Prostate gland (tissue), 2 donors: ENCODE measurements around the gene MAML2.

ENCODE experiments used
- POLR2AphosphoS5 ChIP-seq: sonication (generic); formaldehyde crosslinking; IDR thresholded peaks from one replicate; pipeline ENCODE4 v1.6.1; 2017; ENCODE audit warnings: antibody characterized with exemption
- TF ChIP-seq, protein P1 (sequence below), 4 experiments: fragments of 200-600 bp in 2 of 4; fragments of 450-650 bp in 2 of 4; sonication (generic) in 2 of 4; IDR thresholded peaks; 1 replicate in 3 of 4; 2 replicates in 1 of 4; pipeline ENCODE4 v1.5.1; 2016 to 2019; ENCODE audit warnings: antibody characterized with exemption in 4 of 4, mild to moderate bottlenecking in 2 of 4, moderate library complexity in 2 of 4

DNA sequence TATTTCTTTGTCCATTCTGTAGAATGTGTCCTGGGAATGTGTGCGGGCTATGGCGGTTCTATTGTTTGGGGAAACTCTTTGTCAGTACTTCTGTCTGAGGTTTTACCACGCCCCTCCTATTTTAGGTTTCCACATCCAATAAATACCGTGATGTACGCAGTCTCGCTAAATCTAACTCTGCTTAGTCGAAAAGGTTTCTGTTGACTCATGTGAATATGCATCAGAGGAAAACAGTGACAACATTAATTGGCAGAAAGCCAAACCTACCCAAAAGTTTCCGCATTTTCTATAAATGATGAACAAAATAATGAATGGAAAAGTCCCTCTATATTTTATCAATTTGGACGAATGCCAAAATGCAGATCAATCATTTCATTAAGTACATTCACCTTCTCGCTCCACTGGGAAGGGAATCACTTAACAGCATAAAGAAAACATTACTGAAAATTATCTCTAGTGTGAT lies 143.4 kb downstream of the MAML2 start:
- TF ChIP-seq, protein P1, sequence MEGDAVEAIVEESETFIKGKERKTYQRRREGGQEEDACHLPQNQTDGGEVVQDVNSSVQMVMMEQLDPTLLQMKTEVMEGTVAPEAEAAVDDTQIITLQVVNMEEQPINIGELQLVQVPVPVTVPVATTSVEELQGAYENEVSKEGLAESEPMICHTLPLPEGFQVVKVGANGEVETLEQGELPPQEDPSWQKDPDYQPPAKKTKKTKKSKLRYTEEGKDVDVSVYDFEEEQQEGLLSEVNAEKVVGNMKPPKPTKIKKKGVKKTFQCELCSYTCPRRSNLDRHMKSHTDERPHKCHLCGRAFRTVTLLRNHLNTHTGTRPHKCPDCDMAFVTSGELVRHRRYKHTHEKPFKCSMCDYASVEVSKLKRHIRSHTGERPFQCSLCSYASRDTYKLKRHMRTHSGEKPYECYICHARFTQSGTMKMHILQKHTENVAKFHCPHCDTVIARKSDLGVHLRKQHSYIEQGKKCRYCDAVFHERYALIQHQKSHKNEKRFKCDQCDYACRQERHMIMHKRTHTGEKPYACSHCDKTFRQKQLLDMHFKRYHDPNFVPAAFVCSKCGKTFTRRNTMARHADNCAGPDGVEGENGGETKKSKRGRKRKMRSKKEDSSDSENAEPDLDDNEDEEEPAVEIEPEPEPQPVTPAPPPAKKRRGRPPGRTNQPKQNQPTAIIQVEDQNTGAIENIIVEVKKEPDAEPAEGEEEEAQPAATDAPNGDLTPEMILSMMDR (IDR thresholded peaks at IDR 0.05) = no peak
- no peak for TF ChIP-seq POLR2AphosphoS5
